B cell (primary cell): Measurements from ENCODE around the gene CDC42BPB. TPM values are rescaled to one million over a fixed set of nuclear protein-coding genes. Genes with fewer than 3 reads are reported as not detected.

Source experiments
- ATAC-seq: fragments of 200-7000 bp; cut with Tn5 transposase; one replicate; pipeline ENCODE4 v1.10.0; 2021; ENCODE audit warnings: low read depth, mild to moderate bottlenecking, moderate number of reproducible peaks, moderate library complexity
- CTCF ChIA-PET: fragments of 350-600 bp; sonication (Branson Sonifier 250); formaldehyde crosslinking; loops from one replicate; lab custom pipeline; 2021; ENCODE audit warnings: antibody characterized with exemption, inconsistent platforms; lab: Charles Lee
- POLR2A ChIA-PET: fragments of 350-600 bp; sonication (Branson Sonifier 250); formaldehyde crosslinking; loops from one replicate; lab custom pipeline; 2021; ENCODE audit warnings: antibody characterized with exemption; lab: Charles Lee
- DNase-seq: peaks from one replicate; pipeline ENCODE4 v3.0.0; 2013
- H2AFZ ChIP-seq: 2 replicates; pipeline ENCODE4 v1.6.1; 2012; ENCODE audit warnings: mild to moderate bottlenecking, low read depth, low read length; ENCODE audit not compliant: insufficient read depth, poor library complexity, severe bottlenecking
- H3K27ac ChIP-seq, 2 donors: 1 replicate in 1 of 2; 2 replicates in 1 of 2; pipeline ENCODE4 v1.5.1; 2012 to 2013; ENCODE audit warnings: low read length in 2 of 2, mild to moderate bottlenecking in 2 of 2, moderate library complexity in 1 of 2
- H3K27me3 ChIP-seq, 4 experiments: fragments of 200-600 bp in 1 of 4; sonication (generic) in 1 of 4; replicated peaks in 1 of 4; 1 replicate in 2 of 4; 2 replicates in 2 of 4; pipeline versions ENCODE4 v1.6.1 to v1.7.0; 2013 to 2016; ENCODE audit warnings: low read length in 3 of 4, mild to moderate bottlenecking in 2 of 4, mixed read lengths in 1 of 4, moderate library complexity in 1 of 4; ENCODE audit not compliant: insufficient read depth in 4 of 4, control insufficient read depth in 3 of 4; ENCODE audit errors: control extremely low read depth in 1 of 4
- H3K36me3 ChIP-seq, 2 experiments: replicated peaks in 1 of 2; 1 replicate in 1 of 2; 2 replicates in 1 of 2; pipeline versions ENCODE4 v1.6.1 to v1.7.1; 2013; ENCODE audit warnings: low read length in 1 of 2; ENCODE audit not compliant: insufficient read depth in 2 of 2, control insufficient read depth in 1 of 2; ENCODE audit errors: control extremely low read depth in 1 of 2, extremely low read depth in 1 of 2
- H3K4me1 ChIP-seq, 2 donors: fragments of 200-600 bp in 1 of 2; sonication (generic) in 1 of 2; 1 replicate in 1 of 2; 2 replicates in 1 of 2; pipeline versions ENCODE4 v1.5.1 to v1.6.1; 2013 to 2017; ENCODE audit warnings: low read length in 2 of 2; ENCODE audit not compliant: control insufficient read depth in 2 of 2, insufficient read depth in 2 of 2
- H3K4me2 ChIP-seq: replicated peaks from 2 replicates; pipeline ENCODE3; 2012; ENCODE audit warnings: mild to moderate bottlenecking, low read depth, low read length; ENCODE audit not compliant: poor library complexity, severe bottlenecking
- H3K4me3 ChIP-seq, 5 experiments: fragments of 200-600 bp in 1 of 5; sonication (generic) in 1 of 5; 1 replicate in 3 of 5; 2 replicates in 2 of 5; pipeline versions ENCODE4 v1.5.1 to v1.7.0; 2011 to 2016; ENCODE audit warnings: low read length in 4 of 5, mild to moderate bottlenecking in 4 of 5, low read depth in 2 of 5, control low read depth in 1 of 5, moderate library complexity in 1 of 5; ENCODE audit not compliant: insufficient read depth in 1 of 5; ENCODE audit errors: control extremely low read depth in 1 of 5, extremely low read depth in 1 of 5
- H3K79me2 ChIP-seq: fragments of 200-600 bp; sonication (generic); one replicate; pipeline ENCODE4 v1.6.0; 2016; ENCODE audit warnings: low read length; ENCODE audit not compliant: control insufficient read depth, insufficient read depth
- H3K9ac ChIP-seq: fragments of 200-600 bp; sonication (generic); 2 replicates; pipeline ENCODE4 v1.6.1; 2017; ENCODE audit warnings: mild to moderate bottlenecking, low read length, moderate library complexity
- H3K9me3 ChIP-seq, 3 donors: one replicate each; pipeline versions ENCODE4 v1.6.1 to v1.7.1; 2013; ENCODE audit warnings: low read length in 2 of 3; ENCODE audit not compliant: control insufficient read depth in 2 of 3, insufficient read depth in 1 of 3; ENCODE audit errors: control extremely low read depth in 1 of 3
- H4K20me1 ChIP-seq: 2 replicates; pipeline ENCODE4 v1.6.0; 2012; ENCODE audit warnings: mild to moderate bottlenecking, low read length; ENCODE audit not compliant: insufficient read depth, control insufficient read depth, poor library complexity, severe bottlenecking
- H3K27ac Mint-ChIP-seq: one replicate; pipeline ENCODE4 v1.8.0; 2021; ENCODE audit warnings: mixed read lengths
- H3K27me3 Mint-ChIP-seq: one replicate; pipeline ENCODE4 v1.8.0; 2021; ENCODE audit warnings: mixed read lengths
- H3K4me1 Mint-ChIP-seq: one replicate; pipeline ENCODE4 v1.8.0; 2021; ENCODE audit warnings: mixed read lengths
- H3K4me3 Mint-ChIP-seq: one replicate; pipeline ENCODE4 v1.8.0; 2021; ENCODE audit warnings: mixed read lengths
- H3K9me3 Mint-ChIP-seq: one replicate; pipeline ENCODE4 v1.8.0; 2022; ENCODE audit warnings: mixed read lengths; ENCODE audit not compliant: insufficient read depth
- EZH2 ChIP-seq: IDR thresholded peaks from 2 replicates; pipeline ENCODE4 v1.6.1; 2012; ENCODE audit warnings: borderline replicate concordance, low read depth, mild to moderate bottlenecking, moderate library complexity, low read length; ENCODE audit not compliant: insufficient read depth, poor library complexity, severe bottlenecking
- WGBS: methylation state at CpG from one replicate; pipeline ENCODE4 v1.1.5; 2013; ENCODE audit warnings: missing lambda C conversion rate; ENCODE audit not compliant: insufficient coverage; 5-methylcytosine and 5-hydroxymethylcytosine counted together
- intact Hi-C: fragments of 100-400 bp; cut with micrococcal nuclease; formaldehyde crosslinking; loops from one replicate; pipeline ENCODE4 v1.10.0; 2022
- polyA plus RNA-seq: library from polyadenylated mRNA; depleted of rRNA; stranded (reverse); fragments of >200 nt; gene quantifications from 2 replicates; pipeline ENCODE4 v1.2.3, GENCODE V29; 2012
- total RNA-seq, 2 donors: library from RNA; stranded (reverse); fragments of 120-200 nt in 1 of 2; gene quantifications; 1 replicate in 1 of 2; 2 replicates in 1 of 2; pipeline versions ENCODE4 v1.2.3 to v1.2.4, GENCODE V29; 2013 to 2022
- TF ChIP-seq, protein P1 (sequence below): fragments of 200-600 bp; IDR thresholded peaks from one replicate; pipeline ENCODE4 v1.8.0; 2022; ENCODE audit warnings: antibody characterized with exemption, mild to moderate bottlenecking

The CDC42BPB gene
- total and polyA plus RNA-seq, 2 donors (not counting 1 experiment from before 2014, with no cell fraction given) = 23.9 to 52.5 TPM

DNA sequence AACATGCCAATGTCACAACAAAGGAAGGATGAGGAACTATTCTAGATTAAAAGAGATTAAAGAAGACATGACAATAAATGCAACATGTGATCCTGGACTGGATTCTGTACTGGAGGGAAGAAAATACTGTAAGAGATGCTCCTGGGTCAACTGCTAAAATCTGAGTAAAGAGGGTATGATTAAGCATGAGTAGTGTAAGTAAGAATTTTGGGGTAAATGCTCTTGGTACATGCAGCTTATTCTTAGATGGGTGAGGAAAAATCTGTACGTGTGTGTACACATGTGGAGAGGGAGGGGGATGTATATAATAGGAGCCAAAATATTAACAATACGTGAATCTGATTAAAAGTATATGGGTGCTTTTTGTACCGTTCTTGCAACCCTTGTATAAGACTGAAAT is 66.0 kb downstream of the CDC42BPB start:
- H3K36me3 ChIP-seq = peaks cover 0 to 16% of the 10 kb centered on the region in 2 experiments
- no peaks in the 10 kb centered on the region for H3K27me3 ChIP-seq
- no peaks in the 10 kb centered on the region for H3K4me1 ChIP-seq
- H3K27ac ChIP-seq = no peak overlapping the region
- H3K4me2 ChIP-seq = no peak overlapping the region
- Mint-ChIP-seq H3K4me1 (peaks cover 6% of the 10 kb centered on the region), H3K27me3 (no peaks in the 10 kb centered on the region), H3K9me3 (peaks cover 10% of the 10 kb centered on the region), H3K4me3 (no peak overlapping the region), H3K27ac (no peak overlapping the region)
- intact Hi-C loops = no loop called here
- ATAC-seq (no peak), DNase-seq (no peak)
- H3K9ac ChIP-seq = no peak overlapping the region
- no peaks in the 10 kb centered on the region for H3K79me2 ChIP-seq
- CTCF ChIA-PET = no interaction called here
- no peak for TF ChIP-seq EZH2
- TF ChIP-seq, protein P1, sequence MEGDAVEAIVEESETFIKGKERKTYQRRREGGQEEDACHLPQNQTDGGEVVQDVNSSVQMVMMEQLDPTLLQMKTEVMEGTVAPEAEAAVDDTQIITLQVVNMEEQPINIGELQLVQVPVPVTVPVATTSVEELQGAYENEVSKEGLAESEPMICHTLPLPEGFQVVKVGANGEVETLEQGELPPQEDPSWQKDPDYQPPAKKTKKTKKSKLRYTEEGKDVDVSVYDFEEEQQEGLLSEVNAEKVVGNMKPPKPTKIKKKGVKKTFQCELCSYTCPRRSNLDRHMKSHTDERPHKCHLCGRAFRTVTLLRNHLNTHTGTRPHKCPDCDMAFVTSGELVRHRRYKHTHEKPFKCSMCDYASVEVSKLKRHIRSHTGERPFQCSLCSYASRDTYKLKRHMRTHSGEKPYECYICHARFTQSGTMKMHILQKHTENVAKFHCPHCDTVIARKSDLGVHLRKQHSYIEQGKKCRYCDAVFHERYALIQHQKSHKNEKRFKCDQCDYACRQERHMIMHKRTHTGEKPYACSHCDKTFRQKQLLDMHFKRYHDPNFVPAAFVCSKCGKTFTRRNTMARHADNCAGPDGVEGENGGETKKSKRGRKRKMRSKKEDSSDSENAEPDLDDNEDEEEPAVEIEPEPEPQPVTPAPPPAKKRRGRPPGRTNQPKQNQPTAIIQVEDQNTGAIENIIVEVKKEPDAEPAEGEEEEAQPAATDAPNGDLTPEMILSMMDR = no peak
- no peak overlapping the region for H2AFZ ChIP-seq
- no peaks in the 10 kb centered on the region for H4K20me1 ChIP-seq
- POLR2A ChIA-PET = no interaction called here
- peaks cover 0 to 23% (median 21%) of the 10 kb centered on the region in 3 donors for H3K9me3 ChIP-seq
- H3K4me3 ChIP-seq = no peak overlapping the region
- WGBS = 100% methylated on average over 1 of the region's 3 CpGs

DNA sequence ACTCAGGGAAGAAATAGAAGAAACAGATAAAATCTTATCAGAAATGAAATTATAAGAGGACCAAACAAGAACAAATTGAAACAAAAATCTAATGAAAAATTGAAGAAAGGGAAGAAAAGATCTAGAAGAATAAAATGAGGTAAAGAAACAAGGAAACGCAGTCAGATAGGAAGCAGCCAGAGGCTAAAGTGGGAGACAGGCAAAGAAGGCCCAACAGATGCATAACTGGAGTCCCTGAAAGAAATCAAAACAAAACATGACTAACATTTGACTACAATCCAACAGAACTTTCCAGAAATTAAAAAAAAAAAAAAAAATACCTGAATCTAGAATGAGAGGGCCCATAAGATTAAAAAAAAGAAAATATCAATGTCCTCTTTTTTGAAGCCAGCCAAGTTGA is 69.3 kb downstream of the CDC42BPB start:
- Histone ChIP-seq H3K4me3 (no peak overlapping the region), H4K20me1 (no peaks in the 10 kb centered on the region), H3K27me3 (no peaks in the 10 kb centered on the region), H3K27ac (no peak overlapping the region), H3K4me1 (no peaks in the 10 kb centered on the region), H2AFZ (no peak overlapping the region), H3K36me3 (peaks cover 0 to 20% of the 10 kb centered on the region in 2 experiments), H3K4me2 (no peak overlapping the region), H3K9me3 (peaks cover 0 to 23% (median 21%) of the 10 kb centered on the region in 3 donors), H3K79me2 (no peaks in the 10 kb centered on the region), H3K9ac (no peak overlapping the region)
- TF ChIP-seq, protein P1 = no peak
- no peak for TF ChIP-seq EZH2
- Mint-ChIP-seq H3K27me3 (no peaks in the 10 kb centered on the region), H3K27ac (no peak overlapping the region), H3K4me3 (no peak overlapping the region), H3K9me3 (peaks cover 10% of the 10 kb centered on the region), H3K4me1 (peaks cover 10% of the 10 kb centered on the region)
- ChIA-PET POLR2A (no interaction called here), CTCF (no interaction called here)
- ATAC-seq (no peak), DNase-seq (no peak)
- WGBS = no CpG with 5 or more reads among the region's 1 CpG
- intact Hi-C loops = no loop called here
